HEK293 (cell line): ENCODE data around the gene RPL31.

Experiments used
- CTCF ChIA-PET: fragments of 350-600 bp; formaldehyde crosslinking; extraction: SDS; loops from one replicate; lab custom pipeline; 2021; ENCODE audit warnings: antibody characterized with exemption; lab: Yijun Ruan, JAX
- POLR2A ChIA-PET: fragments of 300-600 bp; formaldehyde crosslinking; extraction: SDS; loops from one replicate; lab custom pipeline; 2020; ENCODE audit warnings: antibody characterized with exemption, inconsistent platforms; lab: Yijun Ruan, JAX
- H3K27ac ChIP-seq: fragments of 200-500 bp; sonication (Bioruptor generic); 2 replicates; pipeline ENCODE4 v1.5.1; 2014; ENCODE audit warnings: low read depth, low read length, control low read depth, inconsistent platforms; ENCODE audit errors: extremely low read depth
- H3K36me3 ChIP-seq, 2 experiments: fragments of 200-500 bp in 1 of 2; sonication (Bioruptor generic) in 1 of 2; 1 replicate in 1 of 2; 2 replicates in 1 of 2; pipeline ENCODE4 v1.5.1; 2014 to 2017; ENCODE audit warnings: inconsistent platforms in 2 of 2, low read length in 2 of 2; ENCODE audit not compliant: control insufficient read depth in 2 of 2, insufficient read depth in 1 of 2
- H3K4me1 ChIP-seq: fragments of 200-500 bp; sonication (Bioruptor generic); 2 replicates; pipeline ENCODE4 v1.5.1; 2014; ENCODE audit warnings: mild to moderate bottlenecking, low read length, inconsistent platforms; ENCODE audit not compliant: control insufficient read depth, insufficient read depth
- H3K4me3 ChIP-seq: 2 replicates; pipeline ENCODE4 v1.5.1; 2011; ENCODE audit warnings: low read depth, mild to moderate bottlenecking, control low read depth, low read length, moderate library complexity
- H3K9me3 ChIP-seq: fragments of 200-500 bp; sonication (Bioruptor generic); 2 replicates; pipeline ENCODE4 v1.5.1; 2014; ENCODE audit warnings: low read depth, low read length, inconsistent platforms; ENCODE audit not compliant: control insufficient read depth, insufficient read depth
- KLF10 ChIP-seq: fragments of 450-650 bp; IDR thresholded peaks from 2 replicates; pipeline ENCODE4 v1.5.1; 2018; ENCODE audit warnings: missing biosample characterization, mild to moderate bottlenecking, missing genetic modification characterization
- KLF7 ChIP-seq: fragments of 450-650 bp; formaldehyde crosslinking; IDR thresholded peaks from 2 replicates; pipeline ENCODE4 v1.5.1; 2016; ENCODE audit warnings: missing biosample characterization, missing genetic modification characterization, borderline replicate concordance
- SCRT1 ChIP-seq: fragments of 450-650 bp; formaldehyde crosslinking; IDR thresholded peaks from 2 replicates; pipeline ENCODE4 v1.5.1; 2016; ENCODE audit warnings: missing biosample characterization, missing genetic modification characterization, borderline replicate concordance
- SP3 ChIP-seq: fragments of 450-650 bp; formaldehyde crosslinking; IDR thresholded peaks from 2 replicates; pipeline ENCODE4 v1.5.1; 2016; ENCODE audit warnings: missing biosample characterization, missing genetic modification characterization
- ZBTB20 ChIP-seq: fragments of 450-650 bp; formaldehyde crosslinking; IDR thresholded peaks from 2 replicates; pipeline ENCODE4 v1.5.1; 2016; ENCODE audit warnings: missing biosample characterization, missing genetic modification characterization
- ZBTB26 ChIP-seq: fragments of 450-650 bp; formaldehyde crosslinking; optimal IDR thresholded peaks from 2 replicates; pipeline ENCODE3; 2016; ENCODE audit warnings: missing biosample characterization, mild to moderate bottlenecking, missing genetic modification characterization
- ZFHX2 ChIP-seq: fragments of 450-650 bp; formaldehyde crosslinking; conservative IDR thresholded peaks from 2 replicates; pipeline ENCODE4 v1.5.1; 2016; ENCODE audit warnings: missing biosample characterization, missing genetic modification characterization
- ZFP37 ChIP-seq: fragments of 450-650 bp; formaldehyde crosslinking; IDR thresholded peaks from 2 replicates; pipeline ENCODE4 v1.5.1; 2016; ENCODE audit warnings: missing biosample characterization, missing genetic modification characterization
- ZNF214 ChIP-seq: fragments of 450-650 bp; formaldehyde crosslinking; IDR thresholded peaks from 2 replicates; pipeline ENCODE4 v1.5.1; 2017; ENCODE audit warnings: missing biosample characterization, mild to moderate bottlenecking, missing genetic modification characterization, borderline replicate concordance
- ZNF292 ChIP-seq: fragments of 450-650 bp; formaldehyde crosslinking; IDR thresholded peaks from 2 replicates; pipeline ENCODE4 v1.5.1; 2016; ENCODE audit warnings: low read depth, missing biosample characterization, missing genetic modification characterization, borderline replicate concordance
- ZNF341 ChIP-seq: fragments of 450-650 bp; formaldehyde crosslinking; IDR thresholded peaks from 2 replicates; pipeline ENCODE4; 2016; ENCODE audit warnings: low read depth, missing biosample characterization, missing genetic modification characterization
- ZNF548 ChIP-seq: fragments of 450-650 bp; formaldehyde crosslinking; IDR thresholded peaks from 2 replicates; pipeline ENCODE4 v1.5.1; 2016; ENCODE audit warnings: missing biosample characterization, missing genetic modification characterization
- ZNF560 ChIP-seq: fragments of 450-650 bp; formaldehyde crosslinking; IDR thresholded peaks from 2 replicates; pipeline ENCODE4 v1.5.1; 2017; ENCODE audit warnings: missing biosample characterization, missing genetic modification characterization, borderline replicate concordance
- ZNF596 ChIP-seq: fragments of 450-650 bp; IDR thresholded peaks from 2 replicates; pipeline ENCODE4 v1.5.0; 2018; ENCODE audit warnings: missing biosample characterization, mild to moderate bottlenecking, missing genetic modification characterization, moderate library complexity
- ZNF600 ChIP-seq: fragments of 450-650 bp; formaldehyde crosslinking; IDR thresholded peaks from 2 replicates; pipeline ENCODE4 v1.5.1; 2016; ENCODE audit warnings: missing biosample characterization, missing genetic modification characterization
- ZNF654 ChIP-seq: fragments of 450-650 bp; formaldehyde crosslinking; IDR thresholded peaks from 2 replicates; pipeline ENCODE4 v1.5.1; 2016; ENCODE audit warnings: low read depth, missing biosample characterization, missing genetic modification characterization
- ZNF791 ChIP-seq: fragments of 450-650 bp; formaldehyde crosslinking; IDR thresholded peaks from 2 replicates; pipeline ENCODE4 v1.5.1; 2016; ENCODE audit warnings: missing biosample characterization, missing genetic modification characterization
- ZSCAN23 ChIP-seq: fragments of 450-650 bp; formaldehyde crosslinking; IDR thresholded peaks from 2 replicates; pipeline ENCODE4 v1.5.1; 2016; ENCODE audit warnings: missing biosample characterization, missing genetic modification characterization
- TF ChIP-seq, protein P1 (sequence below): fragments of 450-650 bp; IDR thresholded peaks from 2 replicates; pipeline ENCODE4 v1.5.1; 2018; ENCODE audit warnings: missing biosample characterization, missing genetic modification characterization

Gene RPL31

GRCh38 chr2:101004620-101005325 lies 2.7 kb downstream of the RPL31 start (continued):
- TF ChIP-seq, protein P1, sequence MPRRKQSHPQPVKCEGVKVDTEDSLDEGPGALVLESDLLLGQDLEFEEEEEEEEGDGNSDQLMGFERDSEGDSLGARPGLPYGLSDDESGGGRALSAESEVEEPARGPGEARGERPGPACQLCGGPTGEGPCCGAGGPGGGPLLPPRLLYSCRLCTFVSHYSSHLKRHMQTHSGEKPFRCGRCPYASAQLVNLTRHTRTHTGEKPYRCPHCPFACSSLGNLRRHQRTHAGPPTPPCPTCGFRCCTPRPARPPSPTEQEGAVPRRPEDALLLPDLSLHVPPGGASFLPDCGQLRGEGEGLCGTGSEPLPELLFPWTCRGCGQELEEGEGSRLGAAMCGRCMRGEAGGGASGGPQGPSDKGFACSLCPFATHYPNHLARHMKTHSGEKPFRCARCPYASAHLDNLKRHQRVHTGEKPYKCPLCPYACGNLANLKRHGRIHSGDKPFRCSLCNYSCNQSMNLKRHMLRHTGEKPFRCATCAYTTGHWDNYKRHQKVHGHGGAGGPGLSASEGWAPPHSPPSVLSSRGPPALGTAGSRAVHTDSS (tag by site-specific recombination): no peak
- TF ChIP-seq ZNF600 (tag by site-specific recombination) (no peak), ZFP37 (tag by site-specific recombination) (no peak), SP3 (no peak), KLF7 (tag by site-specific recombination) (no peak), ZNF791 (tag by site-specific recombination) (no peak), ZNF654 (tag by site-specific recombination) (no peak), ZSCAN23 (tag by site-specific recombination) (no peak), ZBTB20 (no peak), SCRT1 (tag by site-specific recombination) (no peak), ZNF560 (no peak), ZFHX2 (tag by site-specific recombination) (no peak)

DNA sequence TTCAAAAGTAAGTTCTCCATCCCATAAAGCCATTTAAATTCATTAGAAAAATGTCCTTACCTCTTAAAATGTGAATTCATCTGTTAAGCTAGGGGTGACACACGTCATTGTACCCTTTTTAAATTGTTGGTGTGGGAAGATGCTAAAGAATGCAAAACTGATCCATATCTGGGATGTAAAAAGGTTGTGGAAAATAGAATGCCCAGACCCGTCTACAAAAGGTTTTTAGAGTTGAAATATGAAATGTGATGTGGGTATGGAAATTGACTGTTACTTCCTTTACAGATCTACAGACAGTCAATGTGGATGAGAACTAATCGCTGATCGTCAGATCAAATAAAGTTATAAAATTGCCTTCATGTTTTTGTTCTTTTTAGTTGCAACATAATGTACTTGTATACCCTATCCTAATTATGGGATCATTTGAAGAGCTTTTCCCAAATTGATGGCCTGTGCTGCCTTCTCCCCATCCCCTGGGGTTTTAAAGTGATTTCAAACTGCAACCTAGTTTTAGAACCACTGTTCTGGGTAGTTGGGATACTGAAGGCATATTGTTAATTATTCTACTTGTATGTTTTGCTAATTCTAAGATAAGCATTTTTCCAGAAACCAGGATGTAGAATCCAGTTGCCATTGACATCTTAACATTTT lies 4.1 kb downstream of the RPL31 start:
- no peaks in the 10 kb centered on the region for H3K9me3 ChIP-seq
- CTCF ChIA-PET: interaction anchor here (1.1 to 1.3 kb wide), 4 partner anchors 120 to 396 kb away, joined by 3 to 6 read pairs (median 4); no protein-coding TSS in a partner anchor
- no peaks in the 10 kb centered on the region for H3K4me1 ChIP-seq
- POLR2A ChIA-PET: no interaction called here
- H3K27ac ChIP-seq: no peak overlapping the region
- no peak for TF ChIP-seq ZNF596 (tag by site-specific recombination)
- no peak for TF ChIP-seq ZNF548 (tag by site-specific recombination)
- TF ChIP-seq KLF10 (tag by site-specific recombination): no peak
- no peak for TF ChIP-seq ZNF292 (tag by site-specific recombination)
- TF ChIP-seq ZNF214 (tag by site-specific recombination): no peak
- peaks cover 56 to 79% of the 10 kb centered on the region in 2 experiments for H3K36me3 ChIP-seq
- H3K4me3 ChIP-seq: no peak overlapping the region

DNA sequence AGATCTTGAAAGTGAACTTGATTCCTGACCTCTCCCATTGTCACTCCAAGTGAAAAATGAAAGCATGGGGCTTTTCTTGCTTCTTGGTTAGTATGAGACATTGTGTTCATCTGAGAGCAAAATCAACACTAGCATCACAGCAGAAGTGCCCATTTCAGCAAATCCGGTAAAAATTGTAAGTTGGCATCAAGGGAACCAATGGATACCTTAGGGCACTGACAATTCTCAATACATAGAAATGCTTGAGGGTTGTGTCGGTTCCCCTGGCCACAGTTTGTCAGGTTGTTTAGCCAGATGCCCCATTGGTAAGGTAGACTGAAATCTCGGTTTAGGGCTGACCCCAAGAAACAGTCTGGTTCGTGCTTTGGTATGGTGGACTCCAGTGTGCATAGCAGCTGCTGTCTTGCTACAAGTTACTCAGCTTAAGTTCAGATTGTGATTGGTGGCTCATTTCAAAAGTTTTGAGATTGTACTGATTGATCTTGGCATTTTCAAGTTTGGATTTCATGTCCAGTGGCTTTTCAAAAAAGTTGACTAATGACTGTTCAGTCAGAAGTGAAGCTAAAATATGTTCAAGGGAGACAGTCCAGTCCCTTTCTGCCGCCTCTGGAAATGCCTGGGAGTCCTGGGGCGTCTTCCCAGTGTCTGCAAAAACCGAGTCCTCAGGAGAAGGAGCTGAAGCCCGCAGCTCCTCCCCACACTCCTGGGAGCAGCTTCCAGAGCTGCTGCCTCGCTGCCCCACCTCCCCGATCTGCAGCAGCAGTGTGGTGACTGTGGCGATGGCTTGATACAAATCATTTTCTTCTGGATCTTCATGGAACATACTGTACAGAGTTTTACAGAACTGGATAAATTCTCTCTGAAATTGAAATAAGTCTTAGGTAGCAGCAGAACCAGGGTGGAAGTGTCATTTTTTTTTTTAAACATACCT lies 5.6 kb downstream of the RPL31 start:
- TF ChIP-seq ZBTB26 (no peak), ZNF341 (tag by site-specific recombination) (0 out of 2 replicates have a peak, but pooled peaks have one; percentile 30)
- CTCF ChIA-PET: interaction anchor here (0.6 to 1.6 kb wide), 8 partner anchors 118 to 279 kb away, joined by 3 to 6 read pairs (median 3); no protein-coding TSS in a partner anchor
- H3K36me3 ChIP-seq: peaks cover 56 to 88% of the 10 kb centered on the region in 2 experiments

More for the DNA sequence above, 5.6 kb downstream of the RPL31 start:
- H3K4me3 ChIP-seq: no peak overlapping the region
- no peaks in the 10 kb centered on the region for H3K4me1 ChIP-seq
- H3K9me3 ChIP-seq: no peaks in the 10 kb centered on the region
- H3K27ac ChIP-seq: no peak overlapping the region
- POLR2A ChIA-PET: interaction anchor here (0.6 to 0.7 kb wide), 2 partner anchors 189 to 405 kb away, joined by 3 read pairs; no protein-coding TSS in a partner anchor
